T-helper 2 cell treated with Interferon-gamma antibody and Interleukin-4, amounts not matched to agents 5 μg/mL and 100 μg/mL, for 36 hours (primary cell): ENCODE measurements around the gene RGS6.

Experiments
- DNase-seq: peaks from one replicate; pipeline ENCODE4 v3.0.0; 2021; ENCODE audit warnings: low spot score
- H3K27ac Mint-ChIP-seq: one replicate; pipeline ENCODE4 v1.8.0; 2021; ENCODE audit warnings: mild to moderate bottlenecking, mixed read lengths
- H3K27me3 Mint-ChIP-seq: one replicate; pipeline ENCODE4 v1.8.0; 2021; ENCODE audit warnings: low read depth, mixed read lengths
- H3K36me3 Mint-ChIP-seq: one replicate; pipeline ENCODE4 v1.8.0; 2021; ENCODE audit warnings: low read depth, mixed read lengths
- H3K4me1 Mint-ChIP-seq: one replicate; pipeline ENCODE4 v1.8.0; 2021; ENCODE audit warnings: low read depth, mixed read lengths
- H3K4me3 Mint-ChIP-seq: one replicate; pipeline ENCODE4 v1.8.0; 2022; ENCODE audit warnings: mild to moderate bottlenecking, moderate library complexity, mixed read lengths
- H3K9me3 Mint-ChIP-seq: one replicate; pipeline ENCODE4 v1.8.0; 2021; ENCODE audit warnings: mixed read lengths

The RGS6 gene

GRCh38 chr14:71960494-71961353, 28.5 kb downstream of the RGS6 start:
- H3K4me1 Mint-ChIP-seq: no peaks in the 10 kb centered on the region
- no peak overlapping the region for H3K27ac Mint-ChIP-seq
- no peaks in the 10 kb centered on the region for H3K9me3 Mint-ChIP-seq
- H3K27me3 Mint-ChIP-seq: peaks cover 14% of the 10 kb centered on the region
- no peaks in the 10 kb centered on the region for H3K36me3 Mint-ChIP-seq
- no peak for DNase-seq
- no peak overlapping the region for H3K4me3 Mint-ChIP-seq

DNA sequence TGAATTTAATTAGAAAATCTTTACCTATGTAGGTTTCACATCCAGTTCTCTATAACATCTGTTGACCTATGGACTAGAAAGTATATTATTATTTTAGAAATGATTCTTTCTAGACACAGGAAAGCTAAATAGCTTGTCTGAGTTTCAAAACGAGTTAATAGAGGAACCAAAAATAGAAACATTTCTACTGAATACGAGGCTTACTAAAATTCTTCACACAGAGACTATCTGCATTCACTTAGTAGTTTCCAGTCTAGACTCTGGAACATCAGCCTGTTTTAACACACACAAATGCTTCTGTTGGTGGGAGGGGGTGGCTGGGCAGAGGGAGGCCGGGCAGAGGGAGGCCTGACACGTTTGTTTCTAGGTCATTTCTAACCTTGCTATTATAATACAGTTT, 29.7 kb downstream of the RGS6 start:
- no peak for DNase-seq
- Mint-ChIP-seq H3K4me1 (no peaks in the 10 kb centered on the region), H3K4me3 (no peak overlapping the region), H3K27ac (no peak overlapping the region), H3K9me3 (no peaks in the 10 kb centered on the region), H3K36me3 (no peaks in the 10 kb centered on the region), H3K27me3 (peaks cover 13% of the 10 kb centered on the region)

GRCh38 chr14:71964716-71965115, 32.5 kb downstream of the RGS6 start:
- no peak for DNase-seq
- Mint-ChIP-seq H3K27me3 (peaks cover 11% of the 10 kb centered on the region), H3K36me3 (no peaks in the 10 kb centered on the region), H3K4me1 (no peaks in the 10 kb centered on the region), H3K9me3 (no peaks in the 10 kb centered on the region), H3K27ac (no peak overlapping the region), H3K4me3 (no peak overlapping the region)

DNA sequence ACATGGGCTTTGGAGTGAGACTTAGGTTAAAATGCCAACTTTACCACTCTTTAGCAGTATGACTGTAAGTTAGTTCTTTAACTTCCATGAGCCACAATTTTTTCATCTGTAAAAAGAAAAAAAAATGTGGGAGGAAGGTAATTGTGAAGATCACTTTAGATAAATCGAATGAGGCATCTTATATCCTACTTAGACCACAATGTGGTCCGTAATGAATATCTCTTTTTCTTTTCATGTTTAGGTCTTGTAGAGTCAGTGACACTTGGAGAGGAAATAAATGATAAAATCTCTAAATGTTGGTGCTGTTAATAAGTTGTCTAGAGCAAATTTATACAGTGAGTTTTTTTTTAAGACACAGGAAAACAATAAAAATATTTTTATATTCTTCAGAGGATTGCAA, 34.3 kb downstream of the RGS6 start:
- Mint-ChIP-seq H3K4me1 (no peaks in the 10 kb centered on the region), H3K9me3 (no peaks in the 10 kb centered on the region), H3K4me3 (no peak overlapping the region), H3K27ac (no peak overlapping the region), H3K27me3 (peaks cover 6% of the 10 kb centered on the region), H3K36me3 (no peaks in the 10 kb centered on the region)
- no peak for DNase-seq

GRCh38 chr14:71967704-71968103, 35.5 kb downstream of the RGS6 start:
- Mint-ChIP-seq H3K9me3 (no peaks in the 10 kb centered on the region), H3K27me3 (peaks cover 10% of the 10 kb centered on the region), H3K27ac (no peak overlapping the region), H3K36me3 (no peaks in the 10 kb centered on the region), H3K4me3 (no peak overlapping the region), H3K4me1 (no peaks in the 10 kb centered on the region)
- no peak for DNase-seq

- H3K27ac Mint-ChIP-seq: no peak overlapping the region
- H3K27me3 Mint-ChIP-seq: peaks cover 12% of the 10 kb centered on the region
- no peaks in the 10 kb centered on the region for H3K9me3 Mint-ChIP-seq
- no peak overlapping the region for H3K4me3 Mint-ChIP-seq
- no peaks in the 10 kb centered on the region for H3K36me3 Mint-ChIP-seq
- DNase-seq: no peak
- H3K4me1 Mint-ChIP-seq: no peaks in the 10 kb centered on the region
Observed at GRCh38 chr14:71970272-71970671, 38.0 kb downstream of the RGS6 start.

DNA sequence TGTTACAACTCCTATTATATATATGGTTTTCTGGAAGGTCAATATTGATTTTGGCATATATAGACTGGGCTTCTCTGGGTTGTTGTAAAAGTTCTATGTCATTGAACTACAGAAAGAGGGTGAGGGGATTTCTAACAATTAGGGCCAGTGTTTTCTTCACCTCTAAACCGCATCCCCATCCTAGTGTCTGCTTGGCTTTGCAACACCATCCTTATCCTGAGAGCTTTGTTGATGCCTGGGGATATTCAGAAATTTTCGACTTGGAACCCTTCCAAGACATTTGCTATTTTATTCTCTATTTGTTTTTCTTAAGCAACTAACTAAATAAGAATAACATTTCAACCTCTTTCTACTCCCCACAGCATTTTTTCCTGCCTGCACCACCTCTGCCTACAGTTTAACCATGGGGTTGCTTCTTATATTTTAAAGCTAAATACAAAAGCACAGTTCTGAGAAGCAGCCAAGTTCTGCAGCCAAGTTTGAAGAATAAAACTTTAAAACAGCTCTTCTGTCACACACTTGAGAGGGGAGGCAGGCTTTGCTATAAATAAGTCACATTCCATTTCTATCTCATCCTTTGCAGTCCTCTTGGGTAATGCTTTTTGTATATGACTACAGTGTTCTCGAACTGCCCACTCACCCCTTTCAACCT, 53.4 kb downstream of the RGS6 start:
- no peaks in the 10 kb centered on the region for H3K9me3 Mint-ChIP-seq
- H3K36me3 Mint-ChIP-seq: no peaks in the 10 kb centered on the region
- peaks cover 2% of the 10 kb centered on the region for H3K4me1 Mint-ChIP-seq
- peaks cover 2% of the 10 kb centered on the region for H3K27me3 Mint-ChIP-seq
- no peak overlapping the region for H3K4me3 Mint-ChIP-seq
- DNase-seq: no peak
- H3K27ac Mint-ChIP-seq: no peak overlapping the region

- DNase-seq: no peak
- no peaks in the 10 kb centered on the region for H3K36me3 Mint-ChIP-seq
- H3K9me3 Mint-ChIP-seq: no peaks in the 10 kb centered on the region
- H3K27me3 Mint-ChIP-seq: peaks cover 3% of the 10 kb centered on the region
- H3K4me1 Mint-ChIP-seq: peaks cover 2% of the 10 kb centered on the region
- H3K27ac Mint-ChIP-seq: no peak overlapping the region
- no peak overlapping the region for H3K4me3 Mint-ChIP-seq
Observed at GRCh38 chr14:71988476-71988875, 56.2 kb downstream of the RGS6 start.

GRCh38 chr14:71988939-71989338, 56.7 kb downstream of the RGS6 start:
- Mint-ChIP-seq H3K4me1 (peaks cover 2% of the 10 kb centered on the region), H3K36me3 (no peaks in the 10 kb centered on the region), H3K27me3 (peaks cover 3% of the 10 kb centered on the region), H3K27ac (no peak overlapping the region), H3K4me3 (no peak overlapping the region), H3K9me3 (no peaks in the 10 kb centered on the region)
- DNase-seq: no peak

DNA sequence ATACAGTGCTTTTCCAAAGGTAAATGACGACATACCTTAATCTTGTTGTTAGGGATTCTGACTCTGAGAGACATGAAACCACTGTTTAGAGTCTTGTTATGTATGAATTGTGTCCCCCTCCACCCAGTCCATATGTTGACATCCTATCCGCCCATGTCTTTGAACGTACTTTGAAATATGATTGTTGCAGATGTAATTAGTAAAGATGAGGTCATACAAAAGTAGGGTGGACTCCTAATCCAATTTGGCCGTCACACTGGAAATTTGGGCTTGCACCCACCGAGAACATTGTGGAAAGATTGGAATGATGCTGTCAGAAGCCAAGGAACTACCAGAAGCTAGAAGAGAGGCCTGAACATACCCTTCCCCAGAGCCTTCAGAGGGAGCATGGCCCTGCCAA, 62.2 kb downstream of the RGS6 start:
- no peak for DNase-seq
- Mint-ChIP-seq H3K4me1 (no peaks in the 10 kb centered on the region), H3K36me3 (no peaks in the 10 kb centered on the region), H3K9me3 (no peaks in the 10 kb centered on the region), H3K27ac (no peak overlapping the region), H3K27me3 (peaks cover 3% of the 10 kb centered on the region), H3K4me3 (no peak overlapping the region)

GRCh38 chr14:71995741-71996140, 63.5 kb downstream of the RGS6 start:
- H3K27me3 Mint-ChIP-seq: peaks cover under 1% of the 10 kb centered on the region
- peaks cover 10% of the 10 kb centered on the region for H3K9me3 Mint-ChIP-seq
- H3K27ac Mint-ChIP-seq: no peak overlapping the region
- no peak overlapping the region for H3K4me3 Mint-ChIP-seq
- no peak for DNase-seq
- no peaks in the 10 kb centered on the region for H3K4me1 Mint-ChIP-seq
- H3K36me3 Mint-ChIP-seq: no peaks in the 10 kb centered on the region

DNA sequence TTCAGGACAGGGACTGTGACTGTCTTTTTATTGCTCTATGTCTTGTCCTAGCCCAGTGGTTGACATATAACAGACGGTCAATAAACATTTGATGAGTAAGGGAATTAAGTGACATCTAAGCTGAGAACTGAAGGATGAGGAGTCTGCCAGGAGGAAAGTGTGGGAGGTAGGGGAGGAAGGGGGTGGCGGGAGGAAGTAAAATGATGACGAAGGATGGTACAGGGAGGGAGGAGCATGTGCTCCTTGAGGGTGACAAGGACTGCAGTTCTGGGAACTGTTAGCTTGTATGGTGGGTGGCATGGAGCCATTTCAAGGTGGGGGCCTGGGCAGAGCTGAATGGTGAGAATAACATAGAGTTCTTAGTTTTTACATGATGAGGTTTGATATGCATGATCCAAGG, 64.4 kb downstream of the RGS6 start:
- no peaks in the 10 kb centered on the region for H3K27me3 Mint-ChIP-seq
- peaks cover 10% of the 10 kb centered on the region for H3K9me3 Mint-ChIP-seq
- no peak for DNase-seq
- no peaks in the 10 kb centered on the region for H3K4me1 Mint-ChIP-seq
- H3K36me3 Mint-ChIP-seq: no peaks in the 10 kb centered on the region
- H3K27ac Mint-ChIP-seq: no peak overlapping the region
- H3K4me3 Mint-ChIP-seq: no peak overlapping the region

GRCh38 chr14:72000907-72001306, 68.7 kb downstream of the RGS6 start:
- H3K27ac Mint-ChIP-seq: no peak overlapping the region
- no peaks in the 10 kb centered on the region for H3K4me1 Mint-ChIP-seq

DNA sequence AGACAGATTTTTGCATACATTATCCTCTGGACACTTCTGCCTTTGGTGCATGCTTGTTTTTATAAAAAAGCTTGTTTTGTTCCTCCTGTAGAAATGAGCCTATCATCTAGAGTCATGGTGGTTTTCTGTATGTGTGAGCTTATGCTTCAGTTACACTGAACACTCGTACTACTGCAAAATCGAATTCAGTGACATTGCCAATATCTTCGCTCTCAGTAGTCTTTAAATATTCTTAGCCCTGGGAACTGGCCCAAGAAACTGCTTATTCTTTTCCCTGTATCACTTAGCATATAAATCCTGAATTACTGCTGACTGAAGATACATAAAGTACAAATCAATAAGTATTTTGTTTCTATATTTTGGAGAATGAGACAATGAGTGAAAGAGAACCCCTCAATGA, 70.5 kb downstream of the RGS6 start:
- Mint-ChIP-seq H3K4me3 (no peak overlapping the region), H3K9me3 (peaks cover 10% of the 10 kb centered on the region), H3K4me1 (no peaks in the 10 kb centered on the region), H3K36me3 (no peaks in the 10 kb centered on the region), H3K27me3 (no peaks in the 10 kb centered on the region), H3K27ac (no peak overlapping the region)
- no peak for DNase-seq

More at GRCh38 chr14:72000907-72001306, 68.7 kb downstream of the RGS6 start:
- DNase-seq: no peak
- H3K4me3 Mint-ChIP-seq: no peak overlapping the region
- no peaks in the 10 kb centered on the region for H3K27me3 Mint-ChIP-seq
- peaks cover 10% of the 10 kb centered on the region for H3K9me3 Mint-ChIP-seq
- H3K36me3 Mint-ChIP-seq: no peaks in the 10 kb centered on the region
